ENCODE measurements around the gene CNNM3. TPM values are rescaled to one million over a fixed set of nuclear protein-coding genes. Genes with fewer than 3 reads are reported as not detected.

The CNNM3 gene
- total RNA-seq, 1 donor from 2014 or later = 32.6 TPM

GRCh38 chr2:96831679-96832078, 15.6 kb downstream of the CNNM3 start:
- peaks cover 6% of the 10 kb centered on the region for H3K36me3 Mint-ChIP-seq (ENCODE audit: low read depth)
- TF ChIP-seq CTCF (conservative IDR thresholded peaks at IDR 0.05) = no peak
- no peak overlapping the region for H3K27ac Mint-ChIP-seq (ENCODE audit: unreplicated experiment)
- H3K9me3 Mint-ChIP-seq = no peaks in the 10 kb centered on the region
- no peak overlapping the region for H3K4me3 Mint-ChIP-seq
- H3K27me3 Mint-ChIP-seq (ENCODE audit: low read depth) = no peaks in the 10 kb centered on the region
- DNase-seq (ENCODE audit: low read depth, low spot score) = no peak
- peaks cover 16% of the 10 kb centered on the region for H3K4me1 Mint-ChIP-seq

DNA sequence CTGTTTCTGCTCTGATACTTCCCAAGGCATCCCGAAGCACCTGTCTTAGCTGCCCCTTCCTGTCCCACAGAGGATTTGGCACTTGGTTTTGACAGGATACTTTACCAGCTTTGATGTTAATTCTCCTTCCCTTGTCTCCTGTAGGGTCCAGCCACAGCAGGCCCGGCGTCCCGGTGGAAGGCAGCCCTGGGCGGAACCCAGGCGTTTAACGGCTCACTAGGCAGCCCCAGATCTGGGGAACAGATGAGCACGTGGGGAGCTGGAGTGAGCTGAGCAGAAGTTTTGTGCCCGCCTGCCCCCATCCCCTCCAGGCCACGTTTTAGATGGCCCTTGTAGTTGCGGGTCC, 16.3 kb downstream of the CNNM3 start:
- DNase-seq (ENCODE audit: low read depth, low spot score) = no peak
- Mint-ChIP-seq H3K4me1 (peaks cover 16% of the 10 kb centered on the region), H3K4me3 (no peak overlapping the region), H3K27ac (ENCODE audit: unreplicated experiment) (peak overlapping the region; percentile 97), H3K36me3 (ENCODE audit: low read depth) (peaks cover 6% of the 10 kb centered on the region), H3K27me3 (ENCODE audit: low read depth) (no peaks in the 10 kb centered on the region), H3K9me3 (no peaks in the 10 kb centered on the region)
- TF ChIP-seq CTCF (conservative IDR thresholded peaks at IDR 0.05) = no peak

DNA sequence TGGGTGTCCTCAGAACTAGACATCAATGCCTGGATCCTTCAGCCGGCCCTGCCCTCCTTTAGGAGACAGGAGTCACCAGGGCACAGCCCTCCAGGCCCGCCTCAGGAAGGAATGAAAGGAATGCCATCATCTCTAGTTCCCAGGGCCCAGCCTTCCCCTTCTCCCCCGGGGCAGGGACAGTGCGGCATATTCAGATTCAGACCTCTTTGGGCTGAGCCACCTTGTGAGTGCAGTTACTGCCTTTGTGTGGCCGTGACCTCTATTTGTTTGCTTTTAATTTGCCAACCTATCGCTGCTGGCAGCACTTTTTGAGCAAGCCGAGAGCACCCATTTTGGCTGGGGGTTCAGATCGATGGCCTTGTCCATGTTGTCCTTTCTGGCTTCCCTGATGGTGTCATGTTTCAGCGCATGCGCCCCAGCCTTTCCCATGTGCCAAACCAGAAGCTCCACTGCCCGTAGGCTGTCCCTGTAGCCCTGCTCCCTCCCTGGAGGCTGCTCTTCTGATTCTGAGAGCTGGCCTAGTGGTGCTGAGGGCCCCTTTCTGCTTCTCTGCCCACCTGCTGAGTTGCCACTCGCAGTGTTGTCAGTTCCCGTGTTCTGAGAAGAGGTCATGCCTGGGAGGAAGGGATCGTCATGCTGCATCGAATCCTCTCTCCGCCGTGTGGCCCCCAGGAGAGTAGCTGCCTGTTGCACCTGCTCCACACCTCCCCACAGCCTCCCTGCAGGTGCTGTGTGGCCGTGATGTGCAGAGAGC, 16.9 kb downstream of the CNNM3 start:
- TF ChIP-seq CTCF (conservative IDR thresholded peaks at IDR 0.05) = no peak
- Mint-ChIP-seq H3K4me3 (peak overlapping the region; percentile 74), H3K36me3 (ENCODE audit: low read depth) (peaks cover 6% of the 10 kb centered on the region), H3K9me3 (no peaks in the 10 kb centered on the region), H3K27me3 (ENCODE audit: low read depth) (no peaks in the 10 kb centered on the region), H3K27ac (ENCODE audit: unreplicated experiment) (peak overlapping the region; percentile 97), H3K4me1 (peaks cover 16% of the 10 kb centered on the region)
- peak; percentile 67 for DNase-seq (ENCODE audit: low read depth, low spot score)

GRCh38 chr2:96835830-96836229, 19.8 kb downstream of the CNNM3 start:
- peaks cover 16% of the 10 kb centered on the region for H3K4me1 Mint-ChIP-seq
- no peak for TF ChIP-seq CTCF (conservative IDR thresholded peaks at IDR 0.05)
- H3K27ac Mint-ChIP-seq (ENCODE audit: unreplicated experiment) = no peak overlapping the region
- peaks cover 3% of the 10 kb centered on the region for H3K36me3 Mint-ChIP-seq (ENCODE audit: low read depth)
- H3K4me3 Mint-ChIP-seq = no peak overlapping the region
- no peaks in the 10 kb centered on the region for H3K9me3 Mint-ChIP-seq
- no peak for DNase-seq (ENCODE audit: low read depth, low spot score)
- no peaks in the 10 kb centered on the region for H3K27me3 Mint-ChIP-seq (ENCODE audit: low read depth)

DNA sequence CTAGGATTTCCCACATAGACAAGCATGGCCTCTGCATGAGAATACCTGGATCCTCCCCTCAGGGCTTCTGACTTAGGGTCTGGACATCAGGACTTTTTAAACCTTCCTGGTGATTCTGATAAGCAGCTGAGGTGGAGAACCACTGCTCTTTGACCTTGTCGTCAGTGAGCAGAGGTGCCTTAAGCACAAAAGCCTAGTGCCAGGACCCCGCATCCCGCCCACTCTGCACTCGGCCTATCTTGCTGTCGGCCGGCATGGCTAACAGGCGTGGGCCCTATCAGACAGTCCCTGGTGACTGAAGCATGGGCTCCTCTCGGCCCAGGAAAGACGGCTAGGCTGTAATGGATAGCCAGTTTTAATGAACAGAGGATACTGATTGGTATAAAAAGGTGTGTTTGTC, 21.5 kb downstream of the CNNM3 start:
- H3K27me3 Mint-ChIP-seq (ENCODE audit: low read depth) = no peaks in the 10 kb centered on the region
- TF ChIP-seq CTCF (conservative IDR thresholded peaks at IDR 0.05) = no peak
- H3K36me3 Mint-ChIP-seq (ENCODE audit: low read depth) = peaks cover 6% of the 10 kb centered on the region
- no peak overlapping the region for H3K4me3 Mint-ChIP-seq
- no peaks in the 10 kb centered on the region for H3K9me3 Mint-ChIP-seq
- no peak overlapping the region for H3K27ac Mint-ChIP-seq (ENCODE audit: unreplicated experiment)
- DNase-seq (ENCODE audit: low read depth, low spot score) = no peak
- peaks cover 16% of the 10 kb centered on the region for H3K4me1 Mint-ChIP-seq

All from neural crest cell (in vitro differentiated cells).